Brain microvascular endothelial cell (primary cell): ENCODE results near the gene ACAA2.

Experiments
- DNase-seq: peaks from one replicate; pipeline ENCODE4 v3.0.0-alpha.2; 2020
- H3K27ac ChIP-seq: fragments of 250-450 bp; sonication (Bioruptor Pico); 2 replicates; pipeline ENCODE4 v1.5.1; 2020; ENCODE audit warnings: mild to moderate bottlenecking, moderate library complexity
- H3K27me3 ChIP-seq: fragments of 250-450 bp; sonication (Bioruptor Pico); replicated peaks from 2 replicates; pipeline ENCODE4 v1.5.1; 2020; ENCODE audit warnings: mild to moderate bottlenecking
- H3K36me3 ChIP-seq: fragments of 250-450 bp; sonication (Bioruptor Pico); replicated peaks from 2 replicates; pipeline ENCODE4 v1.5.1; 2020; ENCODE audit warnings: mild to moderate bottlenecking
- H3K4me3 ChIP-seq: 2 replicates; pipeline ENCODE4 v1.5.1; 2011; ENCODE audit warnings: low read depth, mild to moderate bottlenecking, control low read depth, low read length, moderate library complexity
- CTCF ChIP-seq: IDR thresholded peaks from 2 replicates; pipeline ENCODE4 v1.5.1; 2011; ENCODE audit warnings: low read depth, mild to moderate bottlenecking, moderate library complexity, low read length, control low read depth, inconsistent platforms; ENCODE audit errors: missing control alignments
- in situ Hi-C: cut with HindIII; loops from 2 replicates; pipeline ENCODE4 v1.10.0; 2017; ENCODE audit warnings: low sequenced_read_pairs, low pct_ligation_motif_present

ACAA2 gene

GRCh38 chr18:49745045-49746014 lies 68.0 kb downstream of the ACAA2 start:
- Histone ChIP-seq H3K27me3 (peaks cover 2% of the 10 kb centered on the region), H3K36me3 (no peaks in the 10 kb centered on the region), H3K4me3 (no peak overlapping the region), H3K27ac (no peak overlapping the region)
- in situ Hi-C loops: no loop called here
- no peak for TF ChIP-seq CTCF
- no peak for DNase-seq

GRCh38 chr18:49744376-49745008 lies 68.8 kb downstream of the ACAA2 start:
- Histone ChIP-seq H3K27ac (no peak overlapping the region), H3K4me3 (no peak overlapping the region), H3K27me3 (peaks cover 2% of the 10 kb centered on the region), H3K36me3 (no peaks in the 10 kb centered on the region)
- in situ Hi-C loops: no loop called here
- DNase-seq: no peak
- TF ChIP-seq CTCF: no peak

GRCh38 chr18:49743117-49743567 lies 70.2 kb downstream of the ACAA2 start:
- no peaks in the 10 kb centered on the region for H3K36me3 ChIP-seq
- no peak for TF ChIP-seq CTCF
- peaks cover 2% of the 10 kb centered on the region for H3K27me3 ChIP-seq
- in situ Hi-C loops: no loop called here
- no peak overlapping the region for H3K27ac ChIP-seq
- H3K4me3 ChIP-seq: no peak overlapping the region
- DNase-seq: no peak

GRCh38 chr18:49742316-49743116 lies 70.8 kb downstream of the ACAA2 start:
- no peaks in the 10 kb centered on the region for H3K36me3 ChIP-seq
- H3K27ac ChIP-seq: no peak overlapping the region
- DNase-seq: no peak
- in situ Hi-C loops: no loop called here
- no peak for TF ChIP-seq CTCF
- H3K27me3 ChIP-seq: peaks cover 2% of the 10 kb centered on the region
- no peak overlapping the region for H3K4me3 ChIP-seq

GRCh38 chr18:49739275-49739674 lies 74.1 kb downstream of the ACAA2 start:
- Histone ChIP-seq H3K4me3 (no peak overlapping the region), H3K27ac (no peak overlapping the region), H3K27me3 (peaks cover 2% of the 10 kb centered on the region), H3K36me3 (no peaks in the 10 kb centered on the region)
- TF ChIP-seq CTCF: no peak
- in situ Hi-C loops: no loop called here
- no peak for DNase-seq
